HepG2 (cell line): Measurements from ENCODE around the gene TMEM222. TPM values are rescaled to one million over a fixed set of nuclear protein-coding genes. Genes with fewer than 3 reads are reported as not detected.

Experiments
- BORCS8-MEF2B ChIP-seq: sonication (generic); formaldehyde crosslinking; IDR thresholded peaks from 2 replicates; pipeline ENCODE4 v1.8.0; 2022; ENCODE audit warnings: mild to moderate bottlenecking, missing genetic modification reagents
- GFI1 ChIP-seq: sonication (generic); formaldehyde crosslinking; IDR thresholded peaks from 2 replicates; pipeline ENCODE4 v1.5.0; 2020; ENCODE audit warnings: missing genetic modification reagents, mild to moderate bottlenecking, borderline replicate concordance
- KDM6A ChIP-seq: IDR thresholded peaks from 2 replicates; pipeline ENCODE4 v1.6.1; 2016; ENCODE audit warnings: low read depth
- MTF1 ChIP-seq: sonication (generic); formaldehyde crosslinking; IDR thresholded peaks from 2 replicates; pipeline ENCODE4 v1.5.0; 2020; ENCODE audit warnings: missing genetic modification reagents
- MTF2 ChIP-seq: sonication (generic); formaldehyde crosslinking; IDR thresholded peaks from 2 replicates; pipeline ENCODE4 v1.5.0; 2020; ENCODE audit warnings: missing genetic modification reagents, borderline replicate concordance
- NR1H2 ChIP-seq: sonication (generic); formaldehyde crosslinking; IDR thresholded peaks from 2 replicates; pipeline ENCODE4 v1.8.1; 2022; ENCODE audit warnings: low read depth, missing genetic modification reagents, borderline replicate concordance
- PRMT3 ChIP-seq: sonication (generic); formaldehyde crosslinking; IDR thresholded peaks from 2 replicates; pipeline ENCODE4 v1.8.1; 2022; ENCODE audit warnings: low read depth, mild to moderate bottlenecking, moderate library complexity, missing genetic modification reagents, borderline replicate concordance
- RXRB ChIP-seq: IDR thresholded peaks from 2 replicates; pipeline ENCODE4 v1.6.1; 2016; ENCODE audit warnings: borderline replicate concordance, missing genetic modification reagents, missing compliant biosample characterization
- SIN3A ChIP-seq: IDR thresholded peaks from 2 replicates; pipeline ENCODE4 v1.6.1; 2011; ENCODE audit warnings: low read depth, mild to moderate bottlenecking, control low read depth, low read length, borderline replicate concordance
- ZBTB2 ChIP-seq: sonication (generic); formaldehyde crosslinking; IDR thresholded peaks from 2 replicates; pipeline ENCODE4 v1.8.0; 2022; ENCODE audit warnings: low read depth, missing genetic modification reagents
- ZMYM4 ChIP-seq: sonication (generic); formaldehyde crosslinking; IDR thresholded peaks from 2 replicates; pipeline ENCODE4 v1.8.1; 2023; ENCODE audit warnings: mild to moderate bottlenecking, missing genetic modification reagents
- ZNF230 ChIP-seq: sonication (generic); formaldehyde crosslinking; IDR thresholded peaks from 2 replicates; pipeline ENCODE4 v1.4.0; 2020; ENCODE audit warnings: mild to moderate bottlenecking, missing genetic modification reagents
- ZNF260 ChIP-seq: sonication (generic); formaldehyde crosslinking; IDR thresholded peaks from 2 replicates; pipeline ENCODE4 v1.4.0; 2020; ENCODE audit warnings: missing genetic modification reagents, low read depth, mild to moderate bottlenecking, borderline replicate concordance
- ZNF280D ChIP-seq: sonication (generic); formaldehyde crosslinking; IDR thresholded peaks from 2 replicates; pipeline ENCODE4 v1.5.1; 2020; ENCODE audit warnings: mild to moderate bottlenecking, missing genetic modification reagents
- ZNF317 ChIP-seq: sonication (generic); formaldehyde crosslinking; IDR thresholded peaks from 2 replicates; pipeline ENCODE4 v1.5.0; 2020; ENCODE audit warnings: mild to moderate bottlenecking, missing genetic modification reagents
- ZNF343 ChIP-seq: sonication (generic); formaldehyde crosslinking; IDR thresholded peaks from 2 replicates; pipeline ENCODE4 v1.4.0; 2020; ENCODE audit warnings: mild to moderate bottlenecking, missing genetic modification reagents
- ZNF501 ChIP-seq: sonication (generic); formaldehyde crosslinking; IDR thresholded peaks from 2 replicates; pipeline ENCODE4 v1.5.1; 2020; ENCODE audit warnings: mild to moderate bottlenecking, moderate library complexity, missing genetic modification reagents
- ZNF547 ChIP-seq: sonication (generic); formaldehyde crosslinking; IDR thresholded peaks from 2 replicates; pipeline ENCODE4 v1.5.1; 2020; ENCODE audit warnings: mild to moderate bottlenecking, missing genetic modification reagents
- ZNF703 ChIP-seq: sonication (generic); formaldehyde crosslinking; IDR thresholded peaks from 2 replicates; pipeline ENCODE4 v1.5.1; 2020; ENCODE audit warnings: missing genetic modification reagents, mild to moderate bottlenecking, moderate library complexity, borderline replicate concordance
- ZNF749 ChIP-seq: sonication (generic); formaldehyde crosslinking; IDR thresholded peaks from 2 replicates; pipeline ENCODE4 v1.8.0; 2022; ENCODE audit warnings: mild to moderate bottlenecking, missing genetic modification reagents, moderate library complexity, borderline replicate concordance
- ZNF839 ChIP-seq: sonication (generic); formaldehyde crosslinking; IDR thresholded peaks from 2 replicates; pipeline ENCODE4 v1.4.0; 2020; ENCODE audit warnings: missing genetic modification reagents, mild to moderate bottlenecking, borderline replicate concordance
- polyA plus RNA-seq, 8 experiments: library from polyadenylated mRNA; depleted of rRNA in 3 of 8; stranded (reverse) in 7 of 8; unstranded in 1 of 8; fragments of >200 nt; fragmentation: Illumina TruSeq in 4 of 8; extraction: Trizol in 4 of 8; gene quantifications; 2 replicates each; pipeline versions ENCODE4 v1.2.1 to v1.2.3, GENCODE V29; 2011 to 2016; ENCODE audit warnings: low read depth in 4 of 8, missing spikeins in 1 of 8, mixed read lengths in 1 of 8; ENCODE audit not compliant: insufficient read depth in 1 of 8
- total RNA-seq, 5 experiments: library from RNA; depleted of rRNA; stranded (reverse); fragments of >200 nt; fragmentation: Illumina TruSeq; extraction: Trizol; gene quantifications; 2 replicates each; pipeline ENCODE4 v1.2.3, GENCODE V29; 2016; ENCODE audit warnings: low read depth in 1 of 5

TMEM222 gene
- total and polyA plus RNA-seq, 2 of the 13 experiments (the other 11 are each of a cell fraction or from before 2014, with no cell fraction given) = 22.7 to 29.6 TPM

DNA sequence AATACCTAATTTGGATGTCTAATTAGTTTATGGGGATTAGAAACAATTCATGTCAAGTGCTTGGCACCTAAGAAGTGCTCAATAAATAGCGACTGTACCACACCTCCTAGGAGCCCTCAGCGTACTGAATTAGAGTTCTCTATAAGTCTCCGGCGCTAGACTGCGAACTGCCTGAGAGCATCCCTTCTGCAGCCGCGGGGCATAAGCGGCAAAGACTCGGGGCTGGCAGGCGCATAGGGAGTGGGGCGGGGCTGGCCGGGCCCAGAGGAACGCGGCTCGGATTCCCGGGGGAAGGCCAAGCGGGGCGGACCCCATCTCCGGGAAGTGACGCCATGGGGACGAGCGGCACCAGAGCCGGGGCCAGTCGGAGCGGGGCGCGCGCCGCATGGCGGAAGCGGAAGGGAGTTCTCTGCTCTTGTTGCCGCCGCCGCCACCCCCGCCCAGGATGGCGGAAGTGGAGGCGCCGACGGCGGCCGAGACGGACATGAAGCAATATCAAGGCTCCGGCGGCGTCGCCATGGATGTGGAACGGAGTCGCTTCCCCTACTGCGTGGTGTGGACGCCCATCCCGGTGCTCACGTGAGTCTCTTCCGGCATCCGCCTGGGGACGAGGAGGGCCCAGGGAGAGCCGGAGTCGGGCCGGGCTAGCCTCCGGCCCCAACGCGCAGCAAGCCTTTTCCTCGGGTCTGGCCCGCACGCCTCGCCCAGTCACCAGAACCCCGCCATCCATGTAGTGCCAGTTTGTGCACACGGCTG, at the start of gene TMEM222 (continued):
- TF ChIP-seq ZBTB2 (CRISPR knock-in tag) (peak; percentile 97), ZMYM4 (CRISPR knock-in tag) (peak; percentile 97), ZNF230 (CRISPR knock-in tag) (peak; percentile 95; the same call in 1 of the 2 replicates), ZNF501 (CRISPR knock-in tag) (peak; percentile 93), BORCS8-MEF2B (CRISPR knock-in tag) (peak; percentile 75), ZNF260 (CRISPR knock-in tag) (no peak; the same call in 1 of the 2 replicates), ZNF839 (CRISPR knock-in tag) (peak; percentile 65; the same call in 1 of the 2 replicates), RXRB (peak; percentile 80), NR1H2 (CRISPR knock-in tag) (no peak; the same call in 1 of the 2 replicates), MTF1 (CRISPR knock-in tag) (no peak), ZNF749 (CRISPR knock-in tag) (no peak), KDM6A (no peak), SIN3A (peak; percentile 86; the same call in 1 of the 2 replicates), MTF2 (peak; percentile 53; the same call in 1 of the 2 replicates), ZNF703 (CRISPR knock-in tag) (no peak; the same call in 1 of the 2 replicates), ZNF317 (CRISPR knock-in tag) (peak; percentile 78), GFI1 (CRISPR knock-in tag) (no peak; the same call in 1 of the 2 replicates), ZNF343 (CRISPR knock-in tag) (no peak), ZNF280D (CRISPR knock-in tag) (0 out of 2 replicates have a peak, but pooled peaks have one; percentile 17), PRMT3 (CRISPR knock-in tag) (0 out of 2 replicates have a peak, but pooled peaks have one; percentile 83), ZNF547 (CRISPR knock-in tag) (peak; percentile 62; the same call in 1 of the 2 replicates)
